H1 (cell line): ENCODE data around the gene SORBS1. TPM values are rescaled to one million over a fixed set of nuclear protein-coding genes. Genes with fewer than 3 reads are reported as not detected.

Experiments used
- CBX8 ChIP-seq: fragments of 300-800, 300-1000 bp; sonication (generic); IDR thresholded peaks from 2 replicates; pipeline ENCODE4 v1.7.1; 2016; ENCODE audit warnings: low read depth, low read length, borderline replicate concordance
- CHD7 ChIP-seq: fragments of 300-600 bp; sonication (generic); IDR thresholded peaks from 2 replicates; pipeline ENCODE4 v1.7.1; 2012; ENCODE audit warnings: low read length, moderate library complexity, mild to moderate bottlenecking, inconsistent platforms; ENCODE audit not compliant: insufficient replicate concordance
- POU5F1 ChIP-seq: IDR thresholded peaks from 2 replicates; pipeline ENCODE4 v1.6.1; 2011; ENCODE audit warnings: low read depth, mild to moderate bottlenecking, low read length, moderate library complexity
- TEAD4 ChIP-seq: IDR thresholded peaks from 2 replicates; pipeline ENCODE4 v1.6.1; 2012; ENCODE audit warnings: low read depth, low read length, inconsistent platforms, mixed read lengths
- polyA plus RNA-seq, 7 experiments: library from polyadenylated mRNA; depleted of rRNA in 3 of 7; stranded (reverse) in 5 of 7; unstranded in 2 of 7; fragments of >200 nt in 5 of 7; fragments of 200-250 nt in 2 of 7; gene quantifications; 1 replicate in 5 of 7; 2 replicates in 1 of 7; 4 replicates in 1 of 7; pipeline versions ENCODE4 v1.2.1 to v1.2.3, GENCODE V29; 2011 to 2013; ENCODE audit warnings: missing spikeins in 2 of 7, mixed read lengths in 2 of 7
- total RNA-seq: library from RNA; stranded (reverse); fragmentation: NEBNext Ultra II Directional; extraction: Animal tissue kit (Norgen Biotek cat#: 25700); gene quantifications from 2 replicates; pipeline ENCODE4 v1.2.1, GENCODE V29; 2021
- TF ChIP-seq, protein P1 (sequence below): IDR thresholded peaks from 2 replicates; pipeline ENCODE4 v1.6.1; 2011; ENCODE audit warnings: low read depth, mild to moderate bottlenecking, low read length; ENCODE audit not compliant: insufficient read depth

SORBS1 gene
- total and polyA plus RNA-seq, 2 of the 8 experiments (the other 6 are each of a cell fraction or from before 2014, with no cell fraction given) = 16.0 to 35.0 TPM

- TF ChIP-seq CHD7 (no peak), CBX8 (no peak), POU5F1 (no peak), TEAD4 (no peak)
- TF ChIP-seq, protein P1, sequence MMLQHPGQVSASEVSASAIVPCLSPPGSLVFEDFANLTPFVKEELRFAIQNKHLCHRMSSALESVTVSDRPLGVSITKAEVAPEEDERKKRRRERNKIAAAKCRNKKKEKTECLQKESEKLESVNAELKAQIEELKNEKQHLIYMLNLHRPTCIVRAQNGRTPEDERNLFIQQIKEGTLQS = no peak
- TF ChIP-seq, all 59 proteins: peak for 0
These were observed 67.3 kb downstream of the SORBS1 start (continued) for GRCh38 chr10:95493862-95494261.
